HG03108 (cell line): ENCODE measurements around the gene PON2.
"Not testable (repeated sequence)": the region's sequence is repeated elsewhere in the genome, so short reads cannot be mapped to it uniquely, and the experiment has no call there.

Source experiments
- ATAC-seq: cut with Tn5 transposase; IDR thresholded peaks from one replicate; pipeline ENCODE4 v1.9.1; 2021; ENCODE audit warnings: moderate library complexity; ENCODE audit not compliant: unreplicated experiment

PON2 gene

DNA sequence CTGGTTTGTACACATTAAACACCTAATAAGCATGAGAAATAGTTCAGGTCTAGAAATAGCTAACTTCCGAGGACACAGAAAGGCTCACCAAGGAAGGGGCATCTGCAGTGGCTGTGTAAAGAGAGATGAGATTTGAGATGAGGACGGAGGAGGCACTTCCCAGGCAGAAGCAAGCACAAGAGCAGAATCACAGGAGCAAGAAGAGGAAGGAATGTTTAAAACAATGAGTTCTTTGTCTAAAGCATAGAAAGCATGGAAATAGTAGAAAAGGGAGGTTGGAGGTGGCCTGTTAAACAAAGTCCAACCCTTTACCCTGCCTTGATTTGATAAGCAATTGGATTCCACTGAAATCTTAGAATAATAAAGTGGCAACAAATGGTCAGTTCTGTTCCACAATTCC lies 27.1 kb downstream of the PON2 start:
- ATAC-seq: no peak

DNA sequence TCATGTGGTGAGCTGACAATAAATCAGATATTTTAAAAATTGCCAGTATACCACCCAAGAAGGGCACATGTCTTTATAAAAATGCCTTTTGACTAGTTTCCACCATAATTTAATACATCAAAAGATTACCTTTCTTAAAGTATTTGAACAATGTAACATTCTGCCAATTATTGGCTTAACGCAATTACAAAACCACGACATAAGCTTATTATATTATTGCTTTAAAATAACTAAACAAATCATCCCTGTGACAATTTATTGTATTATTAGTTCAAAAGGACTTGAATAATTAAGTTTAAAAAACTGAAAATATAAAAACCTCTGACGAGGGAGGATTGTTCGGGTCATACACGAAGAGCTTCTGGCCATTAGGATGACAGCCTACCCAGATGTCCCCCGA lies 29.0 kb downstream of the PON2 start:
- ATAC-seq: no peak

DNA sequence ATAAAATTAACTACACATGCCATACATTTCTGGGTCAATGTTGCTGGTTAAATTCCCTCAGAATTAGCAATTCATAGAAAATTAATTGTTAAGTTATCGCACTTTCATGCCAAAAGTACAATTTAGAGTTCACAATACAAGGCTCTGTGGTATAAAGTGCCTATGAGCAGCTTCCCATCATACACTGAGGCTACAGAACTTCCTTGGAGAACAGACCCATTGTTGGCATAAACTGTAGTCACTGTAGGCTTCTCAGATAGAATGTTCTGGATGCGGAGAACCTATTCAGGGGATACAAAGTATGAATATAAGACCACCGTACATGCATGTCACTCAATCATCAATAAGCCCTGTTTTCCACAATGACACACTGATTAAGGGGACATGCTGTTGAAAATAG lies 29.6 kb downstream of the PON2 start:
- no peak for ATAC-seq

DNA sequence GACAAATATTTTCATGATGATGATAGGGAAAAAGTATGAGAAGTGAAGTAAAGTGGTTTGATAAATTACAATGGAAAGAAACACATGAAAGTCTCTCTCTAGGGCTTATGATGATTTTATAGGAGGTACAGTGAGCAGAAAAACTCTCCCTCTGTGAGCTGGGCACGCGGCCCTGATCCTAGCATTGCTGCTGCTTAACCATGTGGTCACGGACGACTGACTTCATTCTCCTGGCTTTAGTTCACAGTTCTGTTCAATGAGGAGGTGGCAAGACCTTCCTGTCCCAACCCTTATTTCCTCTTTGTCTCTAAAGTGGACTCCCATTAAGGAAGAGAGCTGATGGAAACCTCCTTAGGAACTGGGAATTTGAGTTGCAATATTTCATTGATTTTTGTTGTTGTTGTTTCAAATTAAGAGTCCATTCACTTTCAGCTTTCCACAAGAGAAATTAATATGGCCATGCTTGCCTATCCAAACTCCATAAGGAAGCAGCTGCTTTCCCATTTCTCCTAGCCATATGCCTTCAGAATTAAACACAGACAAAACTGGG lies 30.4 kb downstream of the PON2 start:
- ATAC-seq: no peak

- no peak for ATAC-seq
These were observed 36.5 kb downstream of the PON2 start for GRCh38 chr7:95398155-95398940.

- ATAC-seq: no peak
These were observed 37.4 kb downstream of the PON2 start for GRCh38 chr7:95397381-95397780.

GRCh38 chr7:95396136-95397032 lies 38.4 kb downstream of the PON2 start, which contains the start of gene PON3:
Gene PON3, minus strand, starts transcription at chr7:95396375. Its CDS starts 25 bp downstream, at chr7:95396350.
- ATAC-seq: no peak

GRCh38 chr7:95395755-95396135 lies 39.1 kb downstream of the PON2 start:
- ATAC-seq: no peak

GRCh38 chr7:95394370-95394769 lies 40.5 kb downstream of the PON2 start:
- ATAC-seq: no peak

DNA sequence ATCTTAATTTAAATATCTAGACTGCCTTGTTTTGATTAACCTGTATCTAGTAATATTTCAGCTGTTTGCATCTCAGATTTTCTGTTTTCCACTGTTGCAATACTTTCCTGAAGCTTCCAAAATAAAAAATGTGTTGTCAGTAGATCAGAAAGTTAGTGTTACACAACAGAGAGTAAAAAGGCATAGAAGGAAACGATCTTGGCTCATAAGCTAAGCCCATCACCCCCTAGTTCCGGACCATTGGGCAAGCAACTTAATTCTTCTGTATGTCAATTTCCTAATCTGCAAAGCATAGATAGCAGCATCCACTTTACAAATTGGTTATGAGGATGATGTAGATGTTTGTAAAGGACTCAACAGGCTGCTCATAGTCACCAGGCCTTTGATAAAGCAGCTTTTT lies 43.1 kb downstream of the PON2 start:
- ATAC-seq: no peak

GRCh38 chr7:95389516-95389915 lies 45.3 kb downstream of the PON2 start:
- no peak for ATAC-seq

GRCh38 chr7:95379457-95379856 lies 55.4 kb downstream of the PON2 start:
- not testable (repeated sequence) for ATAC-seq

- no peak for ATAC-seq
These were observed 58.0 kb downstream of the PON2 start for GRCh38 chr7:95376632-95377400.

GRCh38 chr7:95375591-95376257 lies 59.1 kb downstream of the PON2 start:
- no peak for ATAC-seq

DNA sequence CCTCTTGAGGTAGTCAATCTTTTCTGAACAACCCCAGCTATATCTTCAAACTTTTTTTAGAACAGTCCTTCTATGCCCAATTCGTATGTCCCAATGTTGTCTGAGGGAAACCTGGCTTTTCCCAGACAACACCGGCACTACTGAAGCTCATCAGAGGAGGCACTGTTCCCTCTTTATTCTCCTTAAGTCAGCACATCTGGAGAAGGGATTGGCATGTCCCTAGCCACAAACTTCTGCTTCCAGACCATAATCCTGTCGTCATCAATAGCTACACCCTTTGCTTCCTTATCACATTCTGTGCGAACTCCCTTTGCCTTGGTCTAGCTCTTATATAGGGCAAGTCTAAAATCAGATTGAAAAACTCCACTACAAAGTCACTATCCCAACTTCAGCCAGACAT lies 61.5 kb downstream of the PON2 start:
- ATAC-seq: no peak

DNA sequence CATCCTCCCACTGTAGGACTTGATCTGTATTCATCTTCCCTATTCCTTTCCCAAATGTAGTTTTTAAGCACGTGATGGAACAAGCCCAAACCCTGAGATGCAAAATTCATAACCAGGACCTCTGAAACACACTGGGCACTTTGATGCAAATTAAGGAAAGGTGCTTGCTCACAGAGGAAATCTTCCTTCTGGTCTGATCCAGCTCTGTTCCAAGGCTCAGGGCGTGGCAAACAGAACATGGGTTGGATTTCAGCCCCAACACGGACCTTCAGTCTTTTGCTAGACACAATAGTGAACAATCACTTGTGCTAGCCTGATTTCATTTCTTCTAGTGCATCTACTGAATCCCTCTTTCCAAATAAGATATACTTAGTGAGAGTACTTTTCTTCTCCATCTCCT lies 66.6 kb downstream of the PON2 start:
- ATAC-seq: no peak

DNA sequence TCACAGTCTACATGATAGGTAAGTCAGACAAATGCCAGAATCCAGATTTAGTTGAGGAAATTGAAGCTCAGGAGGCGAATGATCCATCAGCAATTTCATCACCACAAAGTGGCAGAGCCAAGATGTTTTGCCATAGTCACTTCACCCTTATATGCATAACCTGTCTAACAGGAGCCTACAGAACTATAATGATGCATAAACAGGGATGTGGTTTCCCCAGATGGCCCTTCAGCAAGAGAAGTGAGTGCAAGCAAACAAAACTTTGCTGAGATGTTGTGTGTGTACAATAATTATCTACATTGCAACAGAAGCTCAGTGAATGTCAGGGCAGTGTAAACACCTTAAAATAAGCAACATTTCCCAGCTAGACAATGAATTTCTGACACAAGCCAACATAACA lies 67.2 kb downstream of the PON2 start:
- ATAC-seq: no peak

GRCh38 chr7:95365151-95365550 lies 69.7 kb downstream of the PON2 start:
- ATAC-seq: no peak

- no peak for ATAC-seq
These were observed 77.2 kb downstream of the PON2 start for GRCh38 chr7:95357623-95358022.
